IMR-90 (cell line): ENCODE results near the gene CPT1A. TPM values are rescaled to one million over a fixed set of nuclear protein-coding genes. Genes with fewer than 3 reads are reported as not detected.

Experiments
- ATAC-seq: fragments of 200-7000 bp; cut with Tn5 transposase; 2 replicates; pipeline ENCODE4 v1.9.1; 2020; ENCODE audit warnings: low read depth, mild to moderate bottlenecking, moderate library complexity
- BruUV-seq: library from RNA; stranded (reverse); fragments of 400-500 nt; replicated peaks from 2 replicates; lab custom pipeline; 2021; lab: Mats Ljungman, UMichigan
- CTCF ChIA-PET: fragments of 300-600 bp; formaldehyde crosslinking; extraction: SDS; loops from one replicate; lab custom pipeline; 2021; ENCODE audit warnings: antibody characterized with exemption; lab: Yijun Ruan, JAX
- POLR2A ChIA-PET: fragments of 300-600 bp; sonication (Branson Sonifier 250); formaldehyde crosslinking; loops from one replicate; lab custom pipeline; 2022; ENCODE audit warnings: antibody characterized with exemption; ENCODE audit not compliant: unreplicated experiment; lab: Charles Lee
- DNase-seq: peaks from one replicate; pipeline ENCODE4 v3.0.0; 2013
- H2AFZ ChIP-seq: replicated peaks from 2 replicates; pipeline ENCODE3; 2013; ENCODE audit warnings: low read length, mild to moderate bottlenecking; ENCODE audit not compliant: poor library complexity
- H2AK5ac ChIP-seq: 2 replicates; pipeline ENCODE4 v1.6.1; 2013; ENCODE audit warnings: low read depth, low read length, inconsistent platforms
- H2AK9ac ChIP-seq: replicated peaks from 2 replicates; pipeline ENCODE3; 2013; ENCODE audit warnings: mild to moderate bottlenecking, low read depth, low read length, moderate library complexity; ENCODE audit not compliant: poor library complexity
- H2BK120ac ChIP-seq: 2 replicates; pipeline ENCODE4 v1.6.1; 2013; ENCODE audit warnings: low read depth, low read length, inconsistent platforms
- H2BK15ac ChIP-seq: 3 replicates; pipeline ENCODE4 v1.6.1; 2013; ENCODE audit warnings: low read depth, low read length, inconsistent platforms
- H2BK20ac ChIP-seq: 2 replicates; pipeline ENCODE4 v1.6.1; 2013; ENCODE audit warnings: low read depth, mild to moderate bottlenecking, inconsistent platforms, low read length, moderate library complexity
- H2BK5ac ChIP-seq: 2 replicates; pipeline ENCODE4 v1.6.1; 2013; ENCODE audit warnings: mild to moderate bottlenecking, low read depth, low read length, inconsistent platforms; ENCODE audit not compliant: poor library complexity, severe bottlenecking
- H3K14ac ChIP-seq: replicated peaks from 2 replicates; pipeline ENCODE4 v1.6.1; 2013; ENCODE audit warnings: low read depth, low read length, inconsistent platforms
- H3K18ac ChIP-seq: 2 replicates; pipeline ENCODE4 v1.6.1; 2013; ENCODE audit warnings: low read depth, low read length, control low read depth
- H3K23ac ChIP-seq: 2 replicates; pipeline ENCODE4 v1.6.1; 2013; ENCODE audit warnings: low read depth, low read length, inconsistent platforms
- H3K27ac ChIP-seq: 2 replicates; pipeline ENCODE4 v1.5.1; 2013; ENCODE audit warnings: mild to moderate bottlenecking, control low read depth, low read length; ENCODE audit not compliant: insufficient read depth
- H3K27me3 ChIP-seq: 2 replicates; pipeline ENCODE4 v1.6.1; 2013; ENCODE audit warnings: low read length; ENCODE audit not compliant: control insufficient read depth, insufficient read depth
- H3K36me3 ChIP-seq: 2 replicates; pipeline ENCODE4 v1.6.1; 2013; ENCODE audit warnings: low read length, mixed read lengths; ENCODE audit not compliant: control insufficient read depth, insufficient read depth
- H3K4ac ChIP-seq: 2 replicates; pipeline ENCODE4 v1.6.1; 2013; ENCODE audit warnings: low read depth, low read length, inconsistent platforms
- H3K4me1 ChIP-seq: 2 replicates; pipeline ENCODE4 v1.6.1; 2013; ENCODE audit warnings: low read length, mixed read lengths; ENCODE audit not compliant: control insufficient read depth, insufficient read depth
- H3K4me2 ChIP-seq: 2 replicates; pipeline ENCODE4 v1.6.1; 2013; ENCODE audit warnings: low read depth, mild to moderate bottlenecking, control low read depth, low read length, moderate library complexity
- H3K4me3 ChIP-seq: 2 replicates; pipeline ENCODE4 v1.5.1; 2013; ENCODE audit warnings: low read depth, mild to moderate bottlenecking, control low read depth, low read length, moderate library complexity; ENCODE audit not compliant: insufficient read depth
- H3K56ac ChIP-seq: 2 replicates; pipeline ENCODE4 v1.6.1; 2013; ENCODE audit warnings: low read length, inconsistent platforms; ENCODE audit not compliant: insufficient read depth; ENCODE audit errors: extremely low read depth
- H3K79me1 ChIP-seq, 2 experiments: 2 replicates each; pipeline ENCODE4 v1.6.1; 2013; ENCODE audit warnings: low read length in 2 of 2, inconsistent platforms in 1 of 2, low read depth in 1 of 2
- H3K9ac ChIP-seq: 2 replicates; pipeline ENCODE4 v1.6.1; 2013; ENCODE audit warnings: low read depth, low read length, control low read depth
- H3K9me1 ChIP-seq: 2 replicates; pipeline ENCODE4 v1.6.1; 2013; ENCODE audit warnings: low read length, inconsistent platforms; ENCODE audit not compliant: insufficient read depth
- H3K9me3 ChIP-seq: 2 replicates; pipeline ENCODE4 v1.6.1; 2013; ENCODE audit warnings: low read length; ENCODE audit not compliant: control insufficient read depth, insufficient read depth
- H4K20me1 ChIP-seq: 2 replicates; pipeline ENCODE4 v1.6.1; 2013; ENCODE audit warnings: low read length, inconsistent platforms; ENCODE audit not compliant: insufficient read depth
- H4K5ac ChIP-seq: 2 replicates; pipeline ENCODE4 v1.6.1; 2013; ENCODE audit warnings: mild to moderate bottlenecking, low read depth, low read length, control low read depth
- H4K8ac ChIP-seq, 2 experiments: 2 replicates each; pipeline ENCODE4 v1.6.1; 2013; ENCODE audit warnings: low read depth in 2 of 2, low read length in 2 of 2, control low read depth in 1 of 2, inconsistent platforms in 1 of 2
- H4K91ac ChIP-seq: 2 replicates; pipeline ENCODE4 v1.6.1; 2013; ENCODE audit warnings: low read depth, low read length, inconsistent platforms; ENCODE audit not compliant: insufficient read depth
- BHLHE40 ChIP-seq: fragments of 150-350 bp; IDR thresholded peaks from 2 replicates; pipeline ENCODE4 v1.6.1; 2016; ENCODE audit warnings: mild to moderate bottlenecking, low read depth, low read length
- CEBPB ChIP-seq: IDR thresholded peaks from 2 replicates; pipeline ENCODE4 v1.6.1; 2012; ENCODE audit warnings: low read depth, low read length, improper control_type of control experiment
- CHD1 ChIP-seq: IDR thresholded peaks from 2 replicates; pipeline ENCODE4 v1.6.1; 2012; ENCODE audit warnings: low read depth, low read length, improper control_type of control experiment
- CTCF ChIP-seq: conservative IDR thresholded peaks from 2 replicates; pipeline ENCODE4 v1.5.1; 2012; ENCODE audit warnings: mild to moderate bottlenecking, low read depth, low read length, improper control_type of control experiment
- ELK1 ChIP-seq: fragments of 150-350 bp; IDR thresholded peaks from 2 replicates; pipeline ENCODE4 v1.6.1; 2016; ENCODE audit warnings: low read depth, mild to moderate bottlenecking, low read length, moderate library complexity, borderline replicate concordance
- FOS ChIP-seq: fragments of 150-350 bp; IDR thresholded peaks from 2 replicates; pipeline ENCODE4 v1.6.1; 2016; ENCODE audit warnings: low read depth, low read length
- MAFK ChIP-seq: IDR thresholded peaks from 2 replicates; pipeline ENCODE4 v1.6.1; 2012; ENCODE audit warnings: low read depth, low read length, improper control_type of control experiment
- MAZ ChIP-seq: IDR thresholded peaks from 2 replicates; pipeline ENCODE4 v1.6.1; 2012; ENCODE audit warnings: low read depth, mild to moderate bottlenecking, low read length, improper control_type of control experiment, moderate library complexity, borderline replicate concordance
- MXI1 ChIP-seq: IDR thresholded peaks from 2 replicates; pipeline ENCODE4 v1.6.1; 2012; ENCODE audit warnings: low read depth, mild to moderate bottlenecking, low read length, moderate library complexity, borderline replicate concordance
- NFE2L2 ChIP-seq: fragments of 150-350 bp; IDR thresholded peaks from 2 replicates; pipeline ENCODE4 v1.6.1; 2016; ENCODE audit warnings: low read depth, mild to moderate bottlenecking, low read length
- POLR2A ChIP-seq: IDR thresholded peaks from 2 replicates; pipeline ENCODE4 v1.6.1; 2012; ENCODE audit warnings: mild to moderate bottlenecking, low read depth, low read length
- RAD21 ChIP-seq: IDR thresholded peaks from 2 replicates; pipeline ENCODE4 v1.6.1; 2012; ENCODE audit warnings: low read length, improper control_type of control experiment
- RCOR1 ChIP-seq: IDR thresholded peaks from 2 replicates; pipeline ENCODE4 v1.6.1; 2012; ENCODE audit warnings: mild to moderate bottlenecking, low read length, improper control_type of control experiment; ENCODE audit not compliant: insufficient replicate concordance
- RFX5 ChIP-seq: IDR thresholded peaks from 2 replicates; pipeline ENCODE4 v1.8.0; 2012; ENCODE audit warnings: low read depth, mild to moderate bottlenecking, low read length, moderate library complexity
- SMC3 ChIP-seq: fragments of 150-350 bp; IDR thresholded peaks from 2 replicates; pipeline ENCODE4 v1.6.1; 2016; ENCODE audit warnings: low read depth, mild to moderate bottlenecking, antibody characterized with exemption, low read length, moderate library complexity
- WGBS, 2 experiments: methylation state at CpG; one replicate each; pipeline versions ENCODE4 v1.1.5 to v1.1.7; 2013; ENCODE audit warnings: missing lambda C conversion rate in 2 of 2; ENCODE audit not compliant: insufficient read length in 1 of 2; ENCODE audit errors: extremely low coverage in 2 of 2; 5-methylcytosine and 5-hydroxymethylcytosine counted together
- dilution Hi-C: fragments of 300-500 bp; cut with HindIII; formaldehyde crosslinking; loops from one replicate; pipeline ENCODE4 v1.14.3; 2018; ENCODE audit warnings: low sequenced_read_pairs; ENCODE audit not compliant: unreplicated experiment
- in situ Hi-C: fragments of 300-500 bp; cut with MboI; formaldehyde crosslinking; loops from 3 replicates; pipeline ENCODE4 v1.14.3; 2019; ENCODE audit warnings: low sequenced_read_pairs, inconsistent platforms, mixed read lengths
- intact Hi-C: fragments of 100-400 bp; cut with micrococcal nuclease; formaldehyde crosslinking; loops from 2 replicates; pipeline ENCODE4 v1.10.0; 2022
- polyA plus RNA-seq, 3 experiments: library from polyadenylated mRNA; depleted of rRNA; stranded (reverse); fragments of >200 nt; gene quantifications; 2 replicates each; pipeline ENCODE4 v1.2.3, GENCODE V29; 2012; ENCODE audit warnings: low replicate concordance in 1 of 3
- total RNA-seq: library from RNA; depleted of rRNA; stranded (reverse); fragments of >200 nt; gene quantifications from 2 replicates; pipeline ENCODE4 v1.2.3, GENCODE V29; 2012

Gene CPT1A
- total and polyA plus RNA-seq, 2 of the 4 experiments (the other 2 are of a cell fraction), result 15.4 to 21.3 TPM

GRCh38 chr11:68704887-68705286 is 136.8 kb downstream of the CPT1A start:
- Histone ChIP-seq H3K23ac (no peak overlapping the region), H4K8ac (no peak overlapping the region), H3K9me3 (no peaks in the 10 kb centered on the region; the same call in 1 of the 2 replicates), H3K79me1 (no peaks in the 10 kb centered on the region), H3K14ac (no peak overlapping the region), H2BK15ac (no peak overlapping the region), H3K4ac (no peak overlapping the region), H2AK9ac (no peak overlapping the region), H2BK20ac (no peak overlapping the region), H2AFZ (peak overlapping the region; percentile 18), H3K4me3 (no peak overlapping the region), H3K9me1 (no peaks in the 10 kb centered on the region), H2BK120ac (no peak overlapping the region), H3K18ac (no peak overlapping the region), H4K20me1 (no peaks in the 10 kb centered on the region), H2AK5ac (no peak overlapping the region), H3K27me3 (peaks cover 43% of the 10 kb centered on the region), H4K91ac (no peak overlapping the region), H4K5ac (no peak overlapping the region), H3K9ac (no peak overlapping the region), H3K56ac (no peak overlapping the region), H3K27ac (no peak overlapping the region), H3K4me1 (no peaks in the 10 kb centered on the region), H3K4me2 (peak overlapping the region; percentile 38; the same call in 1 of the 2 replicates), H3K36me3 (no peaks in the 10 kb centered on the region), H2BK5ac (no peak overlapping the region)
- in situ Hi-C loops, result no loop called here
- BruUV-seq, result no TSS peak
- intact Hi-C loops, result no loop called here
- ATAC-seq, result no peak
- DNase-seq, result no peak
- TF ChIP-seq RAD21, result no peak
- TF ChIP-seq BHLHE40, result no peak
- TF ChIP-seq SMC3, result no peak
- TF ChIP-seq RCOR1, result no peak
- no peak for TF ChIP-seq ELK1
- TF ChIP-seq RFX5, result no peak
- TF ChIP-seq CHD1, result no peak
- TF ChIP-seq MXI1, result no peak
- TF ChIP-seq MAFK, result no peak
- no peak for TF ChIP-seq FOS
- no peak for TF ChIP-seq MAZ
- TF ChIP-seq NFE2L2, result no peak
- TF ChIP-seq CTCF, result no peak
- TF ChIP-seq POLR2A, result no peak
- no peak for TF ChIP-seq CEBPB
- CTCF ChIA-PET, result interaction anchor here (0.6 kb wide), 1 partner anchor 43 kb away, joined by 5 read pairs; no protein-coding TSS in a partner anchor
- POLR2A ChIA-PET, result no interaction called here
- no CpG with 5 or more reads among the region's 16 CpGs for WGBS, 2 experiments
- dilution Hi-C loops, result no loop called here
